Calu3 (cell line): ENCODE data around the gene KCNMB1. TPM values are rescaled to one million over a fixed set of nuclear protein-coding genes. Genes with fewer than 3 reads are reported as not detected.

ENCODE experiments used
- BruUV-seq: library from RNA; stranded (reverse); fragments of 400-500 nt; replicated peaks from 2 replicates; lab custom pipeline; 2021; lab: Mats Ljungman, UMichigan
- CTCF ChIA-PET: fragments of 300-600 bp; sonication (Branson Sonifier 250); formaldehyde crosslinking; loops from one replicate; lab custom pipeline; 2022; ENCODE audit warnings: antibody characterized with exemption; lab: Charles Lee
- DNase-seq: peaks from one replicate; pipeline ENCODE4 v3.0.0; 2022
- H3K27ac Mint-ChIP-seq: one replicate; pipeline ENCODE4 v1.8.0; 2022; ENCODE audit warnings: mixed read lengths; ENCODE audit not compliant: unreplicated experiment
- H3K27me3 Mint-ChIP-seq: one replicate; pipeline ENCODE4 v1.8.0; 2022; ENCODE audit warnings: mixed read lengths; ENCODE audit not compliant: unreplicated experiment
- H3K36me3 Mint-ChIP-seq: one replicate; pipeline ENCODE4 v1.8.0; 2022; ENCODE audit warnings: mild to moderate bottlenecking, moderate library complexity, mixed read lengths; ENCODE audit not compliant: insufficient read depth, unreplicated experiment
- H3K4me1 Mint-ChIP-seq: one replicate; pipeline ENCODE4 v1.8.0; 2022; ENCODE audit warnings: mild to moderate bottlenecking, low read depth, mixed read lengths; ENCODE audit not compliant: unreplicated experiment
- H3K4me3 Mint-ChIP-seq: one replicate; pipeline ENCODE4 v1.8.0; 2022; ENCODE audit warnings: mild to moderate bottlenecking, low read depth, moderate library complexity, mixed read lengths; ENCODE audit not compliant: unreplicated experiment
- H3K9me3 Mint-ChIP-seq: one replicate; pipeline ENCODE4 v1.8.0; 2022; ENCODE audit warnings: low read depth, mixed read lengths; ENCODE audit not compliant: unreplicated experiment
- CTCF ChIP-seq: fragments of 200-600 bp; IDR thresholded peaks from one replicate; pipeline ENCODE4 v1.8.0; 2022; ENCODE audit warnings: antibody characterized with exemption; ENCODE audit not compliant: unreplicated experiment
- intact Hi-C: fragments of 100-400 bp; cut with micrococcal nuclease; formaldehyde crosslinking; loops from one replicate; pipeline ENCODE4 v1.10.0; 2022; ENCODE audit not compliant: unreplicated experiment
- total RNA-seq: library from RNA; stranded (reverse); gene quantifications from 2 replicates; pipeline ENCODE4 v1.2.3, GENCODE V29; 2022

KCNMB1 gene
- total RNA-seq, 1 experiment from 2014 or later, result not detected

- intact Hi-C loops, result no loop called here
- Mint-ChIP-seq H3K27me3 (peaks cover 98% of the 10 kb centered on the region), H3K4me3 (no peak overlapping the region), H3K27ac (no peak overlapping the region), H3K36me3 (no peaks in the 10 kb centered on the region), H3K4me1 (no peaks in the 10 kb centered on the region), H3K9me3 (no peaks in the 10 kb centered on the region)
- CTCF ChIA-PET, result no interaction called here
- no peak for TF ChIP-seq CTCF
- DNase-seq, result no peak
- BruUV-seq, result no TSS peak
These were observed 37.1 kb upstream of the KCNMB1 start for GRCh38 chr5:170426149-170426767.

- Mint-ChIP-seq H3K36me3 (no peaks in the 10 kb centered on the region), H3K27ac (no peak overlapping the region), H3K4me1 (peaks cover 4% of the 10 kb centered on the region), H3K27me3 (peaks cover 98% of the 10 kb centered on the region), H3K4me3 (no peak overlapping the region), H3K9me3 (no peaks in the 10 kb centered on the region)
- CTCF ChIA-PET, result interaction anchor here (1.5 kb wide), 1 partner anchor 7 kb away, joined by 4 read pairs; no protein-coding TSS in a partner anchor
- TF ChIP-seq CTCF, result no peak
- DNase-seq, result no peak
- intact Hi-C loops, result no loop called here
- BruUV-seq, result no TSS peak
These were observed 36.6 kb upstream of the KCNMB1 start for GRCh38 chr5:170425731-170426130.

GRCh38 chr5:170424629-170425028 lies 35.5 kb upstream of the KCNMB1 start:
- peaks cover 8% of the 10 kb centered on the region for H3K4me1 Mint-ChIP-seq

GRCh38 chr5:170423692-170424091 lies 34.5 kb upstream of the KCNMB1 start:
- CTCF ChIA-PET, result no interaction called here
- DNase-seq, result no peak
- intact Hi-C loops, result loop anchor here (5.0 kb wide), 1 partner anchor 76 kb away; no protein-coding TSS in a partner anchor
- Mint-ChIP-seq H3K9me3 (no peaks in the 10 kb centered on the region), H3K4me1 (peaks cover 14% of the 10 kb centered on the region), H3K4me3 (no peak overlapping the region), H3K27ac (no peak overlapping the region), H3K36me3 (no peaks in the 10 kb centered on the region), H3K27me3 (peaks cover 97% of the 10 kb centered on the region)
- BruUV-seq, result no TSS peak
- no peak for TF ChIP-seq CTCF

More at GRCh38 chr5:170424629-170425028, 35.5 kb upstream of the KCNMB1 start:
- no peak overlapping the region for H3K27ac Mint-ChIP-seq
- H3K4me3 Mint-ChIP-seq, result no peak overlapping the region
- peaks cover 97% of the 10 kb centered on the region for H3K27me3 Mint-ChIP-seq
- H3K36me3 Mint-ChIP-seq, result no peaks in the 10 kb centered on the region
- CTCF ChIA-PET, result interaction anchor here (1.5 kb wide), 1 partner anchor 9 kb away, joined by 4 read pairs; no protein-coding TSS in a partner anchor
- no peak for TF ChIP-seq CTCF
- intact Hi-C loops, result loop anchor here (5.0 kb wide), 1 partner anchor 77 kb away; no protein-coding TSS in a partner anchor
- no peaks in the 10 kb centered on the region for H3K9me3 Mint-ChIP-seq
- BruUV-seq, result no TSS peak
- DNase-seq, result no peak
